Muscle layer of duodenum (tissue), 2 donors: ENCODE data around the gene TFF2.
A peak's percentile ranks its signal among the peaks of the same experiment; 100 is the strongest.

Experiments used
- H3K27ac ChIP-seq: one replicate; pipeline ENCODE4 v1.7.0; 2013; ENCODE audit warnings: mild to moderate bottlenecking, low read length
- H3K27me3 ChIP-seq: one replicate; pipeline ENCODE4 v1.7.0; 2013; ENCODE audit warnings: low read depth, mild to moderate bottlenecking, control low read depth, low read length
- H3K36me3 ChIP-seq, 2 donors: one replicate each; pipeline ENCODE4 v1.7.0; 2013; ENCODE audit warnings: low read length in 2 of 2, control low read depth in 1 of 2, mild to moderate bottlenecking in 1 of 2; ENCODE audit not compliant: insufficient read depth in 2 of 2, control insufficient read depth in 1 of 2
- H3K4me1 ChIP-seq, 2 donors: one replicate each; pipeline ENCODE4 v1.7.0; 2013; ENCODE audit warnings: low read length in 2 of 2, mild to moderate bottlenecking in 2 of 2, control low read depth in 1 of 2, moderate library complexity in 1 of 2; ENCODE audit not compliant: insufficient read depth in 2 of 2, control insufficient read depth in 1 of 2
- H3K4me3 ChIP-seq, 2 donors: one replicate each; pipeline ENCODE4 v1.7.0; 2013; ENCODE audit warnings: low read length in 2 of 2, low read depth in 1 of 2, mild to moderate bottlenecking in 1 of 2
- H3K9me3 ChIP-seq, 2 donors: one replicate each; pipeline ENCODE4 v1.7.0; 2013; ENCODE audit warnings: low read length in 2 of 2, control low read depth in 1 of 2, mild to moderate bottlenecking in 1 of 2; ENCODE audit not compliant: control insufficient read depth in 1 of 2
- donor health status: healthy.

The TFF2 gene

GRCh38 chr21:42324896-42325295, 25.9 kb downstream of the TFF2 start:
- H3K36me3 ChIP-seq: no peaks in the 10 kb centered on the region
- H3K4me3 ChIP-seq: no peak overlapping the region
- no peaks in the 10 kb centered on the region for H3K27me3 ChIP-seq
- peaks cover 0 to 2% of the 10 kb centered on the region in 2 donors for H3K9me3 ChIP-seq
- H3K4me1 ChIP-seq: no peaks in the 10 kb centered on the region
- no peak overlapping the region for H3K27ac ChIP-seq

GRCh38 chr21:42321845-42322244, 28.9 kb downstream of the TFF2 start:
- no peaks in the 10 kb centered on the region for H3K36me3 ChIP-seq
- no peak overlapping the region for H3K4me3 ChIP-seq
- H3K9me3 ChIP-seq: no peaks in the 10 kb centered on the region
- no peaks in the 10 kb centered on the region for H3K4me1 ChIP-seq
- H3K27me3 ChIP-seq: no peaks in the 10 kb centered on the region
- no peak overlapping the region for H3K27ac ChIP-seq

GRCh38 chr21:42321231-42321630, 29.6 kb downstream of the TFF2 start:
- Histone ChIP-seq H3K27me3 (no peaks in the 10 kb centered on the region), H3K4me1 (no peaks in the 10 kb centered on the region), H3K4me3 (no peak overlapping the region), H3K9me3 (no peaks in the 10 kb centered on the region), H3K36me3 (no peaks in the 10 kb centered on the region), H3K27ac (no peak overlapping the region)

DNA sequence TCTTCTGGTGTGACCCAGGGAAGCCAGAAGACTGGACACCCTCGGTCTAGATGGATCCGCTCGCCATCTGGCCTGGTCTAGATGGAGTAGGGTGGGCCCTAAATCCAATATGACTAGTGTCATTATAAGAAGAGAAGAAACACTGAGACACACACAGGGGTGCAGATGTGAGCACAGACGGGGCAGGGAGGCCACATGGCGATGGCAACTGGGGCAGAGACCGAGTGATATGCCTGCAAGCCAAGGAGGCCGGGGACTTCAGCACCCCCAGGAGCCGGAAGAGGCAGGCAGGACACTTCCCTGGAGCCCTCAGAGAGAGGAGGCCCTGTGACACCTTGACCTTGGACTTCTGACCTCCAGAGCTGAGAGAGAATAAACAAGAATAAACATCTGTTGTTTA, 30.0 kb downstream of the TFF2 start:
- Histone ChIP-seq H3K4me1 (no peaks in the 10 kb centered on the region), H3K27ac (no peak overlapping the region), H3K36me3 (no peaks in the 10 kb centered on the region), H3K9me3 (no peaks in the 10 kb centered on the region), H3K4me3 (no peak overlapping the region), H3K27me3 (no peaks in the 10 kb centered on the region)

- peaks cover 0 to 3% of the 10 kb centered on the region in 2 donors for H3K4me1 ChIP-seq
- H3K9me3 ChIP-seq: no peaks in the 10 kb centered on the region
- H3K36me3 ChIP-seq: no peaks in the 10 kb centered on the region
- no peaks in the 10 kb centered on the region for H3K27me3 ChIP-seq
- no peak overlapping the region for H3K27ac ChIP-seq
- H3K4me3 ChIP-seq: no peak overlapping the region
These were observed 30.8 kb downstream of the TFF2 start for GRCh38 chr21:42319851-42320572.

DNA sequence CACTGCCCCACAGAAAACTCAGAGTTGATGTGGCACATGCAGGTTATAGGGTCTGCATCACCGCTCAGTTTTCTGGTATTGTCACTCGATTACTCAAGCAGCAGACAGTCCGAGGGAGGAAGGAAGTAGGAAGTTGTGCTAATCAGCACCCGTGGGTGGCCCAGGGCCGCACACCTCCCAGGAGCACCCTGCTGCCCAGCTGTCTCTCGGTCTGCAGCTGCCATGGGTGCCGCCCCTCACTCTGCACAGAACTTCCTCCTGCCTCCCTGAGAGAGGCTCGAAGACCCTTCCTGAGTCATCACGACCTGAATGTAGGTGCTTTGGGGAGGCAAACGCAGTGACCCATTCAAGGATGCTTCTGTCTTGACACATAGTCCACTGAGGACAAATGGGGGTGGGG, 31.4 kb downstream of the TFF2 start:
- H3K27me3 ChIP-seq: no peaks in the 10 kb centered on the region
- H3K4me3 ChIP-seq: no peak overlapping the region
- H3K9me3 ChIP-seq: no peaks in the 10 kb centered on the region
- peaks cover 0 to 6% of the 10 kb centered on the region in 2 donors for H3K4me1 ChIP-seq
- H3K27ac ChIP-seq: no peak overlapping the region
- no peaks in the 10 kb centered on the region for H3K36me3 ChIP-seq

DNA sequence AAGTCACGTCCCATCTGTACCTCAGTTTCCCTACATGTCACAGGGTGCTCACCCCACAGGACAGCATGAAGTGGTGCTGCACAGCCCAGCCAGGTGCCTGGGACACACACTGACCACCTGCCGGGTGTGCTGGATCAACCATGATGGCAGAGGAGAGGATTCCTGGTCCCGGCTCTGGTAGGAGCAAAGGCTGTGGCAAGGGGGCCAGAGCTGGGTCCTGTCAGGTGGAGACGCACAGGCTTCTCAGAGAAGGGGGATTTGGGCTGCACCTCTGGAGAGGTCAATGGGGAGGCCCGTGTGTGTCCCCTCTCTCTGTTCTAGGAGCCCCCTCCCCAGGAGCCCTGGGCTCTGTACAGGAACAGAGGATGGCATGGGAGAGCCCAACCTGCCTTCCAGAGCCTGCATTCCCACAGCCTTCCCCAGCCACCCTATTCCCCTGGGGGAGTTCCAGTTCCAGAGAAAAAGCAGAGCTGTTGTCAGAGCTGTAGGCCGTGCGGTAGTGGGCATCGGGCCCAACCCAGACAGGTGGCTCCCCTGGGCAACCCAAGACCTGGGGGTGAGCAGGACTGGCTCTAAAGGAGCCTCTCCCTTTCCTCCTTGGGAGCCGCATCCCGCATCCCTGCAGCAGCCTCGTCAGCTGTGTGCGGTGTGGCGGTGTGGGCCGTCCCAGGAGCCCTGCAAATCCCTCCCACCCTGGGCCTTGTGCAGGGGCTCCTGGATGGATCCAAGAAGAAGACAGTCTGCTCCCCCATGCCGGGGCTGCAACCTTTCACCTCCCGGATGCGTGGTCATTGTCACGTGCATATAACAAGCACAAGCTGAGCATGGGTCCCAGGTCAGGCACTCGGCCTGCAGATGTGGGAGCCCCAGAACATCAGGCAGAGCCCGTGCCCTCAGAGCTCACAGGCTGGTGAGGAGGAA, 32.7 kb downstream of the TFF2 start:
- Histone ChIP-seq H3K27me3 (no peaks in the 10 kb centered on the region), H3K27ac (no peak overlapping the region), H3K4me3 (no peak overlapping the region), H3K4me1 (peaks cover 0 to 7% of the 10 kb centered on the region in 2 donors), H3K36me3 (no peaks in the 10 kb centered on the region), H3K9me3 (no peaks in the 10 kb centered on the region)

DNA sequence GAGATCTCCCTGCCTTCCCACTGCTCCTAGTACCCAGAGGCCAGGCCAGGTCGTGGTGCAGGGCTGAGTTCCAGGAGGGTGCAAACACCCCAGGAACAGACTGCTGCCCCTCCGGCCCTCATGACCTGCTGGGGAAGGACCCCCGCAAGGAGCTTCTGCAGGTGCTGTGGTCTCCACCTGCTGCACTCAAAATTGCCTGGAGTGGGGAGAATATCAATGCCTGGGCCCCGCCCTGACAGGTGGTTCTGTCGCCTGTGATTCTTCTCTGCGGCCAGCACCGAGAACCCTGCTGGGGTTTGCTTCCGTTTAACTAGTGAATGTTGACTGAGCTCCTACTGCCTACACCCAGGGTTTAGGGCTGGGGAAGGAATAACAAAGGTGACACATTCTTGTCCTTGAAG, 33.5 kb downstream of the TFF2 start:
- Histone ChIP-seq H3K4me3 (no peak overlapping the region), H3K27me3 (no peaks in the 10 kb centered on the region), H3K36me3 (no peaks in the 10 kb centered on the region), H3K27ac (no peak overlapping the region), H3K9me3 (no peaks in the 10 kb centered on the region), H3K4me1 (peaks cover 0 to 9% of the 10 kb centered on the region in 2 donors)

DNA sequence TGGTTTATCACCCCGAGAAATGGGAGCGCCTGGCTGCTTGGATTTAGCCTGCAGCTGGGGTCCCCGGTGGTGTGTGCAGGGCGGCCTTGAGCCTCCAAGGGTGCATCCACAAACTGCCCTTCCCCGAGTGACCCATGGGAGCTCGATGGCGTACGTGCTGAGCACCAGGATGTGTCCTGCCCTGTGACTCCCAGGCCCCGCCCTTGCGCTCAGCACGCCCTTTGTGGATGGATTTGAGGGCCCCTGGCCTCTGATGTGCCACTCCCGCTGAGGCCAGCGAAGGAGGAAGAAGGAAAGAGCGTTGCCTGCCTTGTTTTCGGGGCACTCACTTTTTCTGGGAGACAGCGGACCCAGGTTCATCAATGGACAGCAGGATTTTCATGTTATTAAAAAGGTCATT, 33.9 kb downstream of the TFF2 start:
- Histone ChIP-seq H3K4me1 (peaks cover 0 to 9% of the 10 kb centered on the region in 2 donors), H3K9me3 (no peaks in the 10 kb centered on the region)

GRCh38 chr21:42315296-42315891, 35.4 kb downstream of the TFF2 start, which contains the start of gene TFF3:
TFF3 (minus strand) TSS chr21:42315409; CDS start chr21:42315374, 35 bp downstream.
- no peaks in the 10 kb centered on the region for H3K36me3 ChIP-seq
- H3K9me3 ChIP-seq: no peaks in the 10 kb centered on the region
- peaks cover 0 to 9% of the 10 kb centered on the region in 2 donors for H3K4me1 ChIP-seq
- peak within 1 kb of the TSS in 1 of 2 donors; percentile 21 for H3K4me3 ChIP-seq
- H3K27ac ChIP-seq: peak within 1 kb of the TSS; percentile 45
- no peaks in the 10 kb centered on the region for H3K27me3 ChIP-seq

More for the DNA sequence above, 33.9 kb downstream of the TFF2 start:
- Histone ChIP-seq H3K27me3 (no peaks in the 10 kb centered on the region), H3K27ac (no peak overlapping the region), H3K36me3 (no peaks in the 10 kb centered on the region), H3K4me3 (no peak overlapping the region)

DNA sequence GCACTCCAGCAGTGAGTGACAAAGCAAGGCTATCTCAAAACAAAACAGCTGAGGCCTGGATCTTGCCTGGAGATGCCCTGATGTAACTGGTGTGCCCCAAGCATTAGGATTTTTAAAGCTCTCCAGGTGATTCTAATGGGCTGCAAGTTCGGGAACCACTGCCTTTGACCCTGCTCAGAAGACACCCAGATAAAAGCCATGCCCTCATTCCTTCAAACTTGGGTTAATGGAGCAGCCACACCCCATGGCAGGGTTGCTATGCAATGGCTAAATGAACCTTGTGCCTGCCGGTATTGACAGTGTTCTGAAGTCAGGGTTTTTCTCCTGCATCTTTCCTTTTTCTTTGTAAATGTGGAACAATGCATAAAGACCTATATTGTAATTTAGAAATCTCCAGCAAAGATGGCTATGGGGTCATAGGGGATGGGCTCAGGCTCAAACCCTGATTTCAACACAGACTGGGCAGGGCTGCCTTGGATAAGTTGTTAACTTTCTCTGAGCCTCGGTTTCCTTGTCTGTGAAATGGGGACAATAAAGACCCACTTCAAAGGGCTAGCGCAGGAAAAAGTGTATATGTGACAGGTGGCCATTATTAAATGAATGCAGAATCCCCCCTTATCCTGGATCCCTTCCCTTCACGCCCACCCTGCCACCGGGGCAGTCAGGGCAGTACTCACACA, 36.0 kb downstream of the TFF2 start:
- Histone ChIP-seq H3K36me3 (no peaks in the 10 kb centered on the region), H3K4me3 (peak overlapping the region in 1 of 2 donors; percentile 21), H3K27ac (peak overlapping the region; percentile 45)

More for the DNA sequence above, 36.0 kb downstream of the TFF2 start:
- Histone ChIP-seq H3K27me3 (no peaks in the 10 kb centered on the region), H3K4me1 (peaks cover 0 to 9% of the 10 kb centered on the region in 2 donors), H3K9me3 (no peaks in the 10 kb centered on the region)
